Epithelial cell of esophagus (primary cell): Measurements from ENCODE around the gene TSHZ1.

ENCODE experiments used
- DNase-seq: peaks from one replicate; pipeline ENCODE4 v3.0.0; 2010; ENCODE audit warnings: low read depth
- H3K4me3 ChIP-seq: 2 replicates; pipeline ENCODE4 v1.5.1; 2011; ENCODE audit warnings: mild to moderate bottlenecking, low read length, control low read depth
- TF ChIP-seq, protein P1 (sequence below): IDR thresholded peaks from 2 replicates; pipeline ENCODE4 v1.5.1; 2011; ENCODE audit warnings: low read depth, mild to moderate bottlenecking, low read length, control low read depth, inconsistent platforms; ENCODE audit not compliant: insufficient read depth; ENCODE audit errors: missing control alignments

Gene TSHZ1

DNA sequence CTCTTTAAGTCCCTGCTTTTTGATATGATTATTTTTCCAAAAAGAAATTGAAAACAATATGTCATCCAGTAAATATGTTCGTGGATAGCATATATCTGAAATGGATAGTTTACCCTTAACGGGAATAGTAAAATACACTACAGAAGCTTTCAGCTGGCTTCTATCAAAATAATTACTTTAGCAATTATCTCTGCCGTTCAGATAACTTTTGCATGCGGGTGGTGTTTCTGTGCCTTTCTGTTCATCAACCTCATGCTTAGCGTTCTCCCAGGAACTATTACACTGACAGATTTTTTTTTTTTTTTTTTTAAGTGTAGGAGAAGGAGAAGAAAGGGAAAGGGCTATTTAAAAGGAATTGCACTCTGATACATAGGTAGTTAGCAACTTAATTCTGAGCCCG lies 53.6 kb downstream of the TSHZ1 start:
- H3K4me3 ChIP-seq = no peak overlapping the region
- TF ChIP-seq, protein P1, sequence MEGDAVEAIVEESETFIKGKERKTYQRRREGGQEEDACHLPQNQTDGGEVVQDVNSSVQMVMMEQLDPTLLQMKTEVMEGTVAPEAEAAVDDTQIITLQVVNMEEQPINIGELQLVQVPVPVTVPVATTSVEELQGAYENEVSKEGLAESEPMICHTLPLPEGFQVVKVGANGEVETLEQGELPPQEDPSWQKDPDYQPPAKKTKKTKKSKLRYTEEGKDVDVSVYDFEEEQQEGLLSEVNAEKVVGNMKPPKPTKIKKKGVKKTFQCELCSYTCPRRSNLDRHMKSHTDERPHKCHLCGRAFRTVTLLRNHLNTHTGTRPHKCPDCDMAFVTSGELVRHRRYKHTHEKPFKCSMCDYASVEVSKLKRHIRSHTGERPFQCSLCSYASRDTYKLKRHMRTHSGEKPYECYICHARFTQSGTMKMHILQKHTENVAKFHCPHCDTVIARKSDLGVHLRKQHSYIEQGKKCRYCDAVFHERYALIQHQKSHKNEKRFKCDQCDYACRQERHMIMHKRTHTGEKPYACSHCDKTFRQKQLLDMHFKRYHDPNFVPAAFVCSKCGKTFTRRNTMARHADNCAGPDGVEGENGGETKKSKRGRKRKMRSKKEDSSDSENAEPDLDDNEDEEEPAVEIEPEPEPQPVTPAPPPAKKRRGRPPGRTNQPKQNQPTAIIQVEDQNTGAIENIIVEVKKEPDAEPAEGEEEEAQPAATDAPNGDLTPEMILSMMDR = no peak
- DNase-seq = no peak

DNA sequence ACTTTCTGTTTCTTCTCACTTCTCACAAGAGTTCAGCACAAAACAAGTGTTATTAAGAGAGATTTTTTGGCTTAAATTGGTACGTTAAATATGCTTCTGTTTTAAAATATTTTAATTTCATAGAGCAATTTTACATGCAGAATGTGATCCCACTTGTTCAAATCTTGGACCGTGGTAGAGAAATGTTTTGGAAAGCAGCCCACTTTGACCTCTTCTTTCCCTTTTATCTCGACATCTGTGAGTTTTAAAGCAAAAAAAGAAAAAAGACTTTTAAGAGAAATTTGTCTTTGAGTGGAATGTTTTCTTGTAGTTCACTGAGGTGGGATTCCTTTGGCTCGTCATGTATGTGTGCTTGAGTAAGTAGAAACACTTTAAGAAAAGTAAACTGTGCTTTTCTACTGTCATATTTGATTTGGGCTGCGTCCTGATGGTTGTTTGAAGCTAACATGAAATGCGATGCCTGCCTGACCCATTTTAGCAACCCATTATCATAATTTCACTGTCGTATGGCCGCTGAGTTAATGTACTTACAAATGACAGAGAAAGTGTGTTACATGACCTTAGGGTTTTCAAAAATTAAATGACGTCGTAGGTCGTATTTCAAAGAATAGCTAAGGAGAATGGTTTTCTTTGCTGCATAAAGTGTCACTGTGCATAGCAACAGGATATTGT lies 54.5 kb downstream of the TSHZ1 start:
- DNase-seq = no peak
- no peak overlapping the region for H3K4me3 ChIP-seq
- TF ChIP-seq, protein P1 = no peak

DNA sequence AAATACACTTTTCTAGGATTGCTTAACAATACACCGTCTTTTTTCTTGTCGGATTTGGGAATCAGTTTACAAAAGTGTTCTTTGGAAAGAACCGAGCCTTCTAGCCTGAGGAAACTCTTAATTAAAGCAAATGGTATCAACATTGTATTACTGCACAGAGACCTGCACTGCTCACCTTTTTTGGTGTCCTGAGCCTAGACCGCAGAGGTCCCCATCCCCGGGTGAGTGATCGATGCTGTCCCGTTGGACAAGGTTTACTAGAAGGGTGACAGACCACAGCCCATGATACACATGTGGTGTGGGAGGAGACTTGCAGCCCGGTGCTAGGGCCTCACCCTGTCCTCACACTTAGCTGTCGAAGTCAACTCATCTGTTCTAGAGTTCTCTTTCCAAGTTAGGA lies 55.3 kb downstream of the TSHZ1 start:
- DNase-seq = no peak
- TF ChIP-seq, protein P1 = no peak
- H3K4me3 ChIP-seq = no peak overlapping the region

DNA sequence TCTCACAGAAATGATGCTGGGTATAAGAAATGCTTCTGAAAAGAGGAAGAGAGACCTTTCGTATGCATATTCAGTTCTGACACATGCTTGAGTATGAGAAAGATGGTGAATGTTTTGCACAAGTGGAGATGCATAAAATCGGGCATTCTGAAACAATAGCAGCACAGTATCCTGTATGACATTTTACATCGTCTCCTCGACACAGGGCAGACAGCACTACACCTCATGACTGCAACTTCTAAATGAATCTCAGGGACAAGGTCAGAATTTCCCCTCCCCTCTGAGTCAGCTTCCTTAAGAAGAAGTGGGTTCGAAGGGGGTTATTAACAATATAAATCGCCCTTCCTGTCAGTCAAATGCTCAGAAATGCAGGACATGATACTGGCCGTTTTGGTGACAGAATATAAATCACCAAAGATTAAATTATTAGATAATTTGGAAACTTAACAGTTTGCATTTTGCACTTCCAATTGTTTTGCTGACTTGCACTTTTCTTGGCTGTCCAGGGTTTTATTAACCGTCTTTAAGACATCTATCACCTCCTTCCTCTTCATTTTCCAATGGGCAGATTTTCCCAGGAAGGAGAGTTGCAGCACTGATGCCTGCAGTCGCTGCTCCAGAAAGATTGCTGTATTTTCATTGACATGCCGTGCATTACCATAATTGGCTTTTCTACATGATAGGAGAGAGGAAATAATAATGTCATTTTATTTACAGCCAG lies 57.2 kb downstream of the TSHZ1 start:
- DNase-seq = no peak
- TF ChIP-seq, protein P1 = no peak

DNA sequence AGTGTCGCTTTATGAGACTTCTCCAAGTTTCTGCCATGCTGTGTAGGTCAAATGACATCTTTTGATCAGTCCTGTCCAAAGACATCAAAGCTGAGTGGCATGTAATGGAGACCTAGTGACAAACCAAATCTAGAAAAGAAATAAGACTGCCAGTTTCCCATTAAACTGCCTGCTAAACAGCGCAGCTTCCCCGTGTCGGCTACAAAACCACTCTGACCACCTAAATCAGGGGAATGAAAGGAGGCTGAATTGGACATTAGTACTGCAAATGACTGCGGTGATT lies 57.7 kb downstream of the TSHZ1 start:
- no peak for DNase-seq
- no peak overlapping the region for H3K4me3 ChIP-seq

More for the DNA sequence above, 57.2 kb downstream of the TSHZ1 start:
- no peak overlapping the region for H3K4me3 ChIP-seq

DNA sequence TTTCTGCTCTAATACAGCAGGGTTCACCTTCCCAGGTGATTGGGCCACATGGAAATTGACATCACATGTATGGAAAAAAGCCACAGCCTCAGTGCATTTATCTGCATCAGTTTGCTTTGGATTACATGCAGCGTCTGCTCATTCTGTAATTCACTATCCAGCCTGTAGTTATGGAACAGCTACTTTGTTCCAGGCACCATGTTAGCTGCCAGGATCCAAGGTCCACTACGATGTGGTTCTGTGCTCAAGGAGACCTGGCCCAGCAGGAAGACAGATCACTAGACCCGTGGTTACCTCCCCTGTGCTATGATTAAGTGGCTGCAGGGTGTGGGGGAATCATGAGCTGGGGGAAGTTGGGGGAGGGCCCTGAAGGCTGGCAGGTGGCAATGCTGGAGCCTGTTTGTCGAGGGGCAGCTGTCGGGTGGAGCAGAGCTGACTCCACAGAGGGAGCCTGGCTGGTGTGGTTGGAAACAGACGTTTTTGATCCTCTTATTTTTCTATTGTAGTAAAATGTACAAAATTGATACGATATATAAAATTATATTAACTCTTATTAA lies 58.6 kb downstream of the TSHZ1 start:
- no peak for DNase-seq
- TF ChIP-seq, protein P1 = no peak
- no peak overlapping the region for H3K4me3 ChIP-seq

More for the DNA sequence above, 57.7 kb downstream of the TSHZ1 start:
- TF ChIP-seq, protein P1 = no peak
